Stimulated activated CD8-positive, alpha-beta memory T cell treated with anti-CD3 and anti-CD28 coated beads, Interleukin-15, amount 100 ng/mL, for 1 hour (primary cell): Measurements from ENCODE around the gene CCDC24.

Source experiments
- DNase-seq: peaks from one replicate; pipeline ENCODE4 v3.0.0-alpha.2; 2020; ENCODE audit warnings: low read depth

Gene CCDC24

DNA sequence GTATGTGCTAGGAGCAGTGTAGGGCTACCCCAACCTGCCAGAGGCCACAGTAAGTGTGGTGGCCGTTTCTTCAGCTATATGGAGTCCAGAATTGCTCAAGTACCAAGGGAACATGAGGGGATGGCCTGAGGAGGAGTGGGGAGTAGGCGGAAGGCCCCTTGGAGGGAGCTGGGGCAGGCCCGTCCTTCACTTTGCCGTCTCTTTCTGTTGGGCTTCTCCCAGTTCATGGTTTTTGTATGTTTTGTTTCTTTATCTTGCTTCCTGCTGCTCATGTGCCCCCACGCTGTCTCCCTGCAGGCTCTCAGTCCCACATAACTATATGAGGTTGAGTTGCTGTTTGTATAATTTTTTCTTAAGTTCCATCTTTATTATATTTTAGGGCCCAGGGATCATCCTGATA is 27.5 kb upstream of the CCDC24 start:
- DNase-seq, result no peak

DNA sequence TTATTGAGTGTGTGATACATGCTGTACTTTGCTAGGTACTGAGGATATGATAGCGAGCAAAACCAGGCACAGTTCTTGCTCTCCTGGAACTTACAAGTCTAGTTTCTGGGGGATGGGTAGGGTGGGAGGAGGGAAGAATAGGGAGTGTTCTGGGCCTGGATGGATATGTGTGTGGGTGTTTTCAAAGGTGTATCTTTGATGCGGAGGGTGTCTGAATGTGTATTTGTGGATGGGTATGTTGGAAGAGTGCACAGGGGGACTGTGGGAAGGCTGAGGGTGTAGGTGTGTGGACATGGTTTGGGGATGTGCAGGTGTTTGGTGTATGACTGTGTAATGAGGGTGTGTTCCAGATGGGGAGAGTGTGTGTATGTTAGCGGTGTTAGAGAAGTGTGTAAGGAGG is 26.1 kb upstream of the CCDC24 start:
- DNase-seq, result no peak

DNA sequence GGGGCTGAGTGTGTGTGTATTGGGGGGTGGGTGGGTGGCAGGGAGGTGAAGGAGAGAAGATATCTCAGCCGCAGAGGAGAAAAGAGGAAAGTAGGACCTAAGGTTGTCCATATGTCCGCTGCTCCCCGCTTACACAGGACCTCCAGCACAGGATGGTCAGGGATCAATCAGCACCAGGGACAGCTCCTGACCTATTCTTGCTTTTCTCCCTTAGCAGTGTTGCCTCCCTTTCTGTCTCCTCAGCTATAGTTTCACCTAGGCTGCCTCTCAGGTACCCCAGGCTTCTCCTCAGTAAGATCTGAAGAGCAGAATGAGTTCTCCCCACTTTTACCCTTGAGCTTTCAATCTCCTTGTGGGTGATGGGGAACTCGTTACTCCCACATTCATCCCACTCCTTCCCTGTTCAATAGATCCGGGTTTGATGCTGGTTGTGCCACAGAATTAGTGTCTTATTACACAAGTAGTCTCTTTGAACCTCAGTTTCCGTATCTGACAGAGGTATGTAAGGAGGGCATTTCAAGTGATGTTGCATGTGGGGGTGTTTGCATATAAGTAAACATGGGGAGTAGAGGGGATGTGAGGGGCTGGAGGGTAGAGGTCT is 23.0 kb upstream of the CCDC24 start:
- no peak for DNase-seq

DNA sequence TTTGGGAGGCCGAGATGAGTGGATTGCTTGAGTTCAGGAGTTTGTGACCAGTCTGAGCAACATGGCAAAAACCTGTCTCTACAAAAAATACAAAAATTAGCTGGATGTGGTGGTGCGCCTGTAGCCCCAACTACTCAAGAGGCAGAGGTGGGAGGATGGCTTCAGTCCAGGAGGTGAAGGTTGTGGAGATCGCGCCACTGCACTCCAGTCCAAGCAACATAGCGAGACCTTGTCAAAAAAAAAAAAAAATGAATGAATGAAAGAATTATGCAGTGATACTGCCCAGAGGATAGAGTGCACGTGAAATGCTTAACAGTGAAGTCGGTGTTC is 22.0 kb upstream of the CCDC24 start:
- DNase-seq, result no peak

DNA sequence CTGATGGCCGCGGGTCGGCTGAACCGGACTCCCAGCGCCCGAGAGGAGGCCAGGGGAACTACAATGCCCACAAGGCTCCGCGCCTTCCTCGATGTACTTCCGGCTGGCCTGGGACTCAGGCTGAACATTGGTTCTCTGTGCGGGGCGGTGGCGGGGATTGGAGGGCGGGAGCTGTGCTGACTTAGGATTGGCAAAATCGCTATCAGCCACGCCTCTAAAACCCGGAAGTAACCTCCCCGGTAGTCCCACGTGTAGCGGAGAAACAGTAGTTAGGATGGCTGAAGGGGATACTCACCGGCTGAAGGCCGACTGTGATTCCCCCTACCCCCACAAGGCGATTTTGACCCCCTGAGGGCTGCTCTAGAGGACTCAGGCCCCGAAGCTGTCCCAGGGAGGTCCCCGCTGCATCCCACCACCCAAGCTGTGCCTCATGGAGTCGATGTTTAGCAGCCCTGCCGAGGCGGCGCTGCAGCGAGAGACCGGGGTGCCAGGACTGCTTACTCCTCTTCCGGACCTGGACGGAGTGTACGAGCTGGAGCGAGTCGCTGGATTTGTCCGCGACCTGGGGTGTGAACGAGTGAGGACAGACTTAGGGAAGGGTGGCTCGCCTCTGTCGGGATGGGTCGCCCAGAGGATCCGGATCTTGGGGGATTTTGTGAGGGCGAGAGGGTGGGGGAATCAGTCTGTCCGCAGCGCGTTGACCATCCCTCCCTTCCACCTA is 21.5 kb upstream of the CCDC24 start, which contains the start of gene DPH2:
TSS of gene DPH2 (plus strand) at position 265 of the 721 bp plus-strand sequence. CDS start at position 431, 166 bp downstream.
- peak; percentile 93 for DNase-seq

DNA sequence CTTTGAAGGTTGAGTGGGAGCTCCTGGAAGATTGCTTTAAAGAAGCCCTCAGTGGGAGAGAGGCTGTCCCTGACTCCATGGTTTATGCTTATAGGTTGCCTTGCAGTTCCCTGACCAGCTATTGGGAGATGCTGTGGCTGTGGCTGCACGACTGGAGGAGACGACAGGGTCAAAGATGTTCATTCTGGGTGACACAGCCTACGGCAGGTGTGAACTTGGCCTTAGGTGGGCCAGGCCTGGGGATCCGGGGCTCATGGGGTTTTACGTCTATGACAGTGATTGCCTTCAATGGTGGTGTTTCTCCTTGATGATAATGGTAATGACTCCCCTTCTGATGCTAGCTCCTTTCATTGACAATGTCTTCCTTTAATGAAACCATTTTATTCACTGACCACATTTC is 20.9 kb upstream of the CCDC24 start:
- DNase-seq, result no peak

DNA sequence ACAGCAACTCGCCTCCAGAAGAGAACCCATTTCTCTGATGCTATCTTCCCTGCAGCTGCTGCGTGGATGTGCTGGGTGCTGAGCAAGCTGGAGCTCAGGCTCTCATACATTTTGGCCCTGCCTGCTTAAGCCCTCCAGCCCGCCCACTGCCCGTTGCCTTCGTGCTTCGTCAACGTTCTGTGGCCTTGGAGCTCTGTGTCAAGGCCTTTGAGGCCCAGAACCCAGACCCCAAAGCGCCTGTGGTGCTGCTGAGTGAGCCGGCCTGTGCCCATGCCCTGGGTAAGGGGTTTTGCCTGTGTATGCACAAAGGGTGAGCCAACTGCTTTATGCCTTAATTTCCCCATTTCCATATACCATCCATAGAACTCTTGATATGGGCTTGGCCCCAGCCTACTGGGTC is 20.5 kb upstream of the CCDC24 start:
- DNase-seq, result no peak

DNA sequence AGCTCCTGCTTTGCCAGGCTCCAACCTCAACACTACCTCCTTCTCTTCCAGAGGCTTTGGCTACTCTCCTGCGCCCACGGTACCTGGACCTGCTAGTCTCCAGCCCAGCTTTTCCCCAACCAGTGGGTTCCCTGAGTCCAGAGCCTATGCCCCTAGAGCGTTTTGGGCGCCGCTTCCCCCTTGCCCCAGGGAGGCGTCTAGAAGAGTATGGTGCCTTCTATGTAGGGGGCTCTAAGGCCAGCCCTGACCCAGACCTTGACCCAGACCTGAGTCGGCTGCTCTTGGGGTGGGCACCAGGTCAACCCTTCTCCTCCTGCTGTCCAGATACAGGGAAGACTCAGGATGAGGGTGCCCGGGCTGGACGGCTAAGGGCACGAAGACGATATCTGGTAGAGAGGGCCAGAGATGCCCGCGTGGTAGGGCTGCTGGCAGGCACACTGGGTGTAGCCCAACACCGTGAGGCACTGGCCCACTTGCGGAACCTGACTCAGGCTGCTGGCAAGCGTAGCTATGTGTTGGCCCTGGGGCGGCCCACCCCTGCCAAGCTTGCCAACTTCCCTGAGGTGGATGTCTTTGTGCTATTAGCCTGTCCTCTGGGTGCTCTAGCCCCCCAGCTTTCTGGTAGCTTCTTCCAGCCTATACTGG is 19.9 kb upstream of the CCDC24 start:
- DNase-seq, result no peak

DNA sequence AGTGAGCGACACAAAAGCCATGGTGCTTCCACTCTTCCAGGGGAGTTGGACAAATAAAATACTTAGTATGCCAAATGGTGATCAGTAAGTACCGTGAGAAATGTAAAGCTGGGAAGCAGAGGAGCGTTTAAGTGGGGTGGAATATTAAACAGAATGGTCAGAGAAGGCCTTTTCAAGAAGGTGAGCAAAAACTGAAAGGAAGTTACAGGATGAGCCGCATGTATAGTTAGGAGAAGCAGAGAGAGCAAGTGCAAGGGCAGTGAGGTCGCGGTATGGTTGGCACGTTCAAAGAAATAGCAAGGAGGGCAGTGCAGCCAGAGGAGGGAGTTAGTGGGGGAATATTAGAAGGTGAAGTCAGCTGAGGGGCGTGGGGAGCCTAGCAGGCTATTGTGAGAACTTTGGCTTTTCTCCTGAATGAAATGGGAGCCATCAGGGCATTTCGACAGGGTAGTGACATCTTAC is 17.4 kb upstream of the CCDC24 start:
- DNase-seq, result no peak

DNA sequence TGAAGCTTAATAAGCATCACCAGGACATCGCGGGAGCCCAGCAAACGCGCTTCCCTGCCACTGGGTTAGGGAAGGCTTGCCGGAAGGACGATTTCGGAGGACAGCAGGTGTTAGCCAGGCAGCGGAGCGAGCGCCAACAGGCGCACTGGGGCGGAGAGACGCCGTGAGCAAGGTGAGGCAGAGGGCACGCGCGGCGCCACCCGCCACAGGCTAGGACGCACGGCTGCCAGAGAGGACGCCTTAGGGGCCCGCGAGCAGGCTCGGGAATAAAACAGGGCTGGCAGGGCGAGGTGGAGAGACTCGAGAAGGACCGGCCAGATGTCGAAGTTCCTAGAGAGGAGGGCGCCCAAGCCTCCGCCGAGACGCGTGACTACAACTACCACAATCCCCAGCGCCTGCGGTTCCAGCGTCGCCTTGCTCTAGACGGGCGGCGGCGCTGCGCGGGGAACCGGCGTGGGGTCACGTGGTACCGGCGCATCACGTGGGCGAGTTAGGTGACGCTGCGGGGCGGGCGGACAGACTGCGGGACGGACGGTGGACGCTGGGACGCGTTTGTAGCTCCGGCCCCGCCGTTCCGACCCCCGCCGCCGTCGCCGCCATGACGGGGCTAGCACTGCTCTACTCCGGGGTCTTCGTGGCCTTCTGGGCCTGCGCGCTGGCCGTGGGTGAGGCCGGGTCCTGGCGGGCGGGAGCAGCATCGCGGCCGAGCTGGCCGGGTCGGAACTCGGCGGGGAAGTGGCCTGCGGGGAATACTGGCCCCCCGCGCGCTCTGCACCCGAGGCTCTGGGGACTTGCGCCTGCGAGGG is 16.8 kb upstream of the CCDC24 start, which contains the start of gene ATP6V0B:
TSS of gene ATP6V0B (plus strand) at position 518 of the 806 bp plus-strand sequence. CDS start at position 599, 81 bp downstream.
- DNase-seq, result peak; percentile 90

DNA sequence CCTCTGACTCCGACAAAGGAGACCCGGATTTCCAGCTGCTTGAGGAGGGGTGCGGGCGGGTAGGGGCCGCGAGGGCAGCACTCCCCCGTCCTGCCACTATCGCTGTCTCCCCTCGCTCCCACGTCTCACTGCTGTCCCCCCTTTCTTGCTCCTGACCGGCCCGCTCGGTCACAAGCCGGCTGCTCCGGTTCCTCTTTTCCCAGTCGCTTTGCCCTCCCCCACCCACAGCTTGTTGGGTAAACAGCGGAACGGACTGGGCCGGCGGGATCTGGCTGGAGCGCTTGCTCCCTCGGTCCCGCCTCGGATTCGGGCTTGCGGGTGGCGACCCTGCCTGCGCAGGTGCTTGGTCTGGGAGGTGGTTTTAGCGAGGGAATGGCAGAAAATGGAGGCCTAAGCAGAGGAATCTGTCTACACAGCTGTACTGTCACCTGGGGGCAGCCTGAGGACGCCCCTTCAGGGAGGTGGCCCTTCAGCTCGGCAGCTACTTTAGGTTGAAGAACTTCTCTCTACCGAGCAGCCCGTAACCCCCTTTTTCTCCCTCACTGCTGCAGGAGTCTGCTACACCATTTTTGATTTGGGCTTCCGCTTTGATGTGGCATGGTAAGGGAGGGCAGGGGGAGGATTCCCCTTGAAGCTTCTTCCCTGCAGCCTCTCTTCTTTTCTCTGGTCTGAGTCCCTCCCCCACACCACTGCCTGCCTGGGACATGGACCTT is 16.0 kb upstream of the CCDC24 start:
- no peak for DNase-seq

DNA sequence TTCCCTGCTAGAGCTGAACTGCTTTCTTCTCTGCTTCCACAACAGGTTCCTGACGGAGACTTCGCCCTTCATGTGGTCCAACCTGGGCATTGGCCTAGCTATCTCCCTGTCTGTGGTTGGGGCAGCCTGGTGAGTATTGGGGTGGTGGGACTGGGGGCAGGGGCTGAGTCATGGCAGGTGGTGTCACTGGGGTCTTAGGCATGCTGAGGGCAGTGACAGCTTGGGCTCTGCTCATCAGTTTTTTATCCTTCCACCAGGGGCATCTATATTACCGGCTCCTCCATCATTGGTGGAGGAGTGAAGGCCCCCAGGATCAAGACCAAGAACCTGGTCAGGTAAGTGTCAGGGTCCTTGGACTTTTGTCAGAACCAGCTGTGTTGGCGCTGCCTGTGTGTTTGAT is 15.4 kb upstream of the CCDC24 start:
- no peak for DNase-seq

DNA sequence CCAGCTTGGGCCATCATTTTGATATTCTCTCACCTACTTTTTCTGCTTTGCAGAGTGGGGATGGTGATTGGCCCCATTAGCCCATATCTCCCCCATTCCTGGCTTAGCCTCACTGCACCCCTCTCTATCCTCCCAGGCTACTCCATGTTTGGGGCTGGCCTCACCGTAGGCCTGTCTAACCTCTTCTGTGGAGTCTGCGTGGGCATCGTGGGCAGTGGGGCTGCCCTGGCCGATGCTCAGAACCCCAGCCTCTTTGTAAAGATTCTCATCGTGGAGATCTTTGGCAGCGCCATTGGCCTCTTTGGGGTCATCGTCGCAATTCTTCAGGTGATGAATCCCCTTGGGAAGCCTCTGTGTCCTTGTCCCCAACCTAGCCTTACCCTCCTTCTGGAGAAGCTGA is 14.5 kb upstream of the CCDC24 start:
- no peak for DNase-seq

DNA sequence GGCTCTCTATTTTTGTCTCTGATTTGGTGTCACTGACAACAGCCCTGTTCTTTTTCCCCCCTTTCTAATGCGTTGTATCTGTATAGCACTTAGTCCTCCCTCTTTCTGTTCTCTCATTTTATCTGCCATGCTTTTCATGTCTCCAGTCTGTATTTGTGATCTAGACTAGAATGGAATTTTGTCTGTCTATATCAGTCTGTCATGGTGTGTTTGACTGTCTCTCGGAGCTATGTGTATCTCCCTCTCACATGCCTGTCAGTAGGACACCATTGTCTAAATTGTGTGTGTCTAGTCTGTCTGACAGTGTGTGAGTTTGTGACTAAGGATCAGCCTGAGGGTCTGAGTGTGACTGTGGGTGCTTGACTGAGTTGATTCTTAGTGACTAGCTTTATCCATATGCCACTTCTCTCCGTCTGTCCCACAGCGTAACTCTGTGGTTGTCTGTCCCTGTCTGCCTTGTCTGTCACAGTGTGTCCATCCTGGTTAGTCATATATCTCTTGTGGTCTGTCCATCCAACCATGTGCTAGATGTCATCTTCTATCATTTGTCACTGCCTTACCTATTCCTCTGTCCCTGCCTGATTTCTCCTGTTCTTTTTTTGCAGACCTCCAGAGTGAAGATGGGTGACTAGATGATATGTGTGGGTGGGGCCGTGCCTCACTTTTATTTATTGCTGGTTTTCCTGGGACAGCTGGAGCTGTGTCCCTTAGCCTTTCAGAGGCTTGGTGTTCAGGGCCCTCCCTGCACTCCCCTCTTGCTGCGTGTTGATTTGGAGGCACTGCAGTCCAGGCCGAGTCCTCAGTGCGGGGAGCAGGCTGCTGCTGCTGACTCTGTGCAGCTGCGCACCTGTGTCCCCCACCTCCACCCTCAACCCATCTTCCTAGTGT is 13.8 kb upstream of the CCDC24 start:
- no peak for DNase-seq

DNA sequence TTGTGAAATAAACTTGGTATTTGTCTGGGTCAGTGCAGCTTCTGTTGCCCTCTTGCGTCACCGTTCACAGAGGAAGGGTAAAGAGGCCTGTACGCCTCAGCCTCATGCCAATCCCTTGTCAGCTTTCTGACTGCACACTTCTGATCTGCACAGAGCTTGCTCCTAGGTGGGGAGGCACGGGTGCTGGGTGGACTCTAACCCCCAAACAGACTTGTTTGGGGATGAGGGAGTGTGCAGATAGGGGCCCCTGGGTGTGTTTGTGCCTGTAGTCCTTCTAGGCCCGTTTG is 13.2 kb upstream of the CCDC24 start:
- DNase-seq, result no peak

DNA sequence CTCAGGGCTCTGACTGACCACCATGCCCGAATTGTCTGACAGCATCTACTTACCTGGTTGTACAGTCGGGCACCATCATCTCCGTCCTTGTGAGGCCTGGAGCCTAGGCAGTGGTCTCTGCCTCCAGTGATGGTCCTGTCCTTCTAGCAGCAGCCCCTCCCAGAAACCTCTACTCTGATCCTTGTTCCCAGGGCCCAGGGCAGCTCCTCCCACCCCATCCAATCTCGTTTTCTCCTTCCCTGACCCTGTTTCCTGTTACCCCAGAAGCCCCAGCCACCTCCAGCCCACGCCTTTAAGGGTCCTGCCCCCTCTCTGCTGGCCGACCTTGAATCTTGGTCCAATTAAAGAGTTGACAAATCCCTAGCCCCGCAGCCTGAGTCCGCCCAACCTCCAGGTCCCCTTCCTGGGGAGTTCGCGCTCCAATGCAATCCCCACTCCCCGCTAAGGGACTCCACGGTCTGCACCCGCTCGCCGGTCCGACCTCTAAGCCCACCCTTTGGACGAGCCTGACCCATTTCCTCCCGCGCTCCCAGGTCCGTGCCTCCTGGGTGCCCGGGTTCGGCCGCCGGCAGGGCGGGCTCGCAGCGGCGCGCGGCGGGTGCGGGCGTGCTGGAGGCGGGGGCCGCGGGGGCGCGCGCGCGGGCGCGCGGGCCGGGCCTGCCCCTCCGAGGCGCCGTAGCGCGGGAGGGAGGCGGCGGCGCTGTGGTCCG is 12.7 kb upstream of the CCDC24 start, which contains the start of gene B4GALT2:
TSS of gene B4GALT2 (plus strand) at position 660 of the 710 bp plus-strand sequence. CDS start 1,951 bp downstream, outside the sequence.
- DNase-seq, result no peak

DNA sequence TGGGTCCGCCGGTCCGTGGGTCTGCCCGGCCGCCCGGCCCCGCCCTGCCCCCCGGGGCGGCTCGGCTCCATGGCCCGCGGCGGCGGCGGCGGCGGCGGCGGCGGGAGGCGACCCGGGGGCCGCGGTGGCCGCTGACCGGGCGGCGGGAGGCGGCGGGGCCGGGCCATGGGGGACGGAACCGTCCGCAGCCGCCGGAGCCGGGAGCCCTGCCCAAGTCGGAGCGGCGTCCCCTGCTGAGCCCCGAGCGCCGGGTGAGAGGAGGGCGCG is 12.2 kb upstream of the CCDC24 start:
- no peak for DNase-seq

DNA sequence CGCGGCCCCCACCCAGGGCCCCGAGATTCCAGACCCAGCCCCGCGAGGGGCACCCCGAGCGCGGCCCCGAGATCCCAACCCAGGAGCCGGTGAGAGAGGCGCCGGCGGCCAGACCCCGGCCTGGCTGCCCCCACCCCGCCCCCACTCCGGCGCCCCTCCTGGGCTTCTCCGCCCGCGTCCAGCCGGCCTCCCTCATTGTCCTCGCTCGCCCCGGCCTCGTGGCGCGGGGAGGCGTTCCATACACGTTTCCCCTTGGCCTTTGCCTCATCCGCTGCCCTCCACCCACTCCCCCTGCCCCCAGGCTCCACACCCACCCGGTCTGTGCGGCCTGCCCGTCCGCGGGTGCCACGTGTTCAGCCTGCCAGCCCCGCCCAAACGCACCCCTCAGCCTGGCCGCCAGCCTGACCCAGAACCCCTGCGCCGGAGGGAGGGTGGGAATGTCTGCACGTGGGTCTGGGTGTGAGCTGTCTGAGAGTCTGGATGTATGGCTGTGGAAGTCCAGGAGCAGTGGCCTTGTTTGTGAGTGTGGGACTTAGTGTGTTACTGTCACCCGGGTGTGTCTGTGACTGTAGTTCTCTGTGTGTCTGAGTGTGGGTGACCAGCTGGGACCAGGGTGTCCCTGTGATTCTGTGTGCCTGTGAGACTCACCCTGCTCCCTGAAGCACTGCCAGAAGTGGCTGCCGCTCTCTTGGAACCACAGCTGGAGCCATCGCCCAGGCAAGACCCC is 11.7 kb upstream of the CCDC24 start:
- no peak for DNase-seq

DNA sequence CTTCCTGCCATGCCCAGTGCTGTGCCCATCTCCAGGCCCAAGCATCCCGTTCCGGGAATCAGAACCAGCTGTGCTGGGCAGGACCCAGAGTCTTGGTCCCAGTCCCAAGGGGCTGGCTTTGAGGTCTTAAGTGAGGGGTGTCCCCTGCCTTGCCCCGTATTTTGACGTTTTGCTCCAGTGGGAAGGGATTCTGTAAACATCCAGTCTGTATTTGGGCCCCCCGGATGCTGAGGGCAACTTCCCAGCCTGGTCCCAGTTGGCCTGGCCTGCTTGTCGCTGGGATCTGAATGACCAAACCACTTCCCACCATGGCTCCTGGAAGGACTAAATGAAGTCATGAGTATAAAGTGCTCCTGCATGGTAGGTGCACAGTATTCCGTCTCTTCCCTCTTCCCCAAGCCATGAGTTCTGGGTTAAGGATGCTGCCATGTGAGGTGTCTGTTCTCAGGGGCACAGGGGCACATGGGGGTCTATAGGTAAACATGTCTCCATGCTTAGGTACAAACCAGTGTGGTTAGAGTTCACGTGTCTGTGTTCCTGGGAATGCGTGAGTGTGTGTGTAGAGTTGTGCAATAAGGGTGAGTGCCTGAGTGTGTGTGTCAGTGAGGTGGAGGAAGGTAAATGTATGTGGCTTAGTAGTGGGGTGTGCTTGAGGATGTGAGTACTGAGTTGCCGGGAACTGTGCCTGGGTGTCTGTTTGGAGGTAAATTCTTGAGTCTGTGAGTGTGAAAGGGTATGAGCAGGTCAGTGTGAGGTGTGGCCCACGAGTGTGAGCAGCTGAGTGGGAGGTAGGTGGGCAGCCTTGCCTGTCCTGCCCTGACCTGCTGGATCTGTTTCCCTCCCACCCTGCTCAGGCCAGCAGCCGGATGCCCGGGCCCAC is 10.9 kb upstream of the CCDC24 start:
- DNase-seq, result no peak
